HFFc6 (cell line): ENCODE results near the gene MOK. TPM values are rescaled to one million over a fixed set of nuclear protein-coding genes. Genes with fewer than 3 reads are reported as not detected.

Experiments
- DNase-seq: peaks from one replicate; pipeline ENCODE4 v3.0.0-alpha.2; 2018
- H3K27ac Mint-ChIP-seq: 2 replicates; pipeline ENCODE4 v1.8.0; 2020; ENCODE audit warnings: mild to moderate bottlenecking, mixed read lengths
- H3K27me3 Mint-ChIP-seq: 2 replicates; pipeline ENCODE4 v1.8.0; 2021; ENCODE audit warnings: mild to moderate bottlenecking, moderate library complexity, mixed read lengths; ENCODE audit not compliant: insufficient read depth
- H3K36me3 Mint-ChIP-seq: 2 replicates; pipeline ENCODE4 v1.8.0; 2021; ENCODE audit warnings: low read depth, mixed read lengths
- H3K4me1 Mint-ChIP-seq: 2 replicates; pipeline ENCODE4 v1.8.0; 2020; ENCODE audit warnings: low read depth, mixed read lengths
- H3K4me3 Mint-ChIP-seq: 2 replicates; pipeline ENCODE4 v1.8.0; 2020; ENCODE audit warnings: mild to moderate bottlenecking, moderate library complexity, mixed read lengths
- H3K9me3 Mint-ChIP-seq: 2 replicates; pipeline ENCODE4 v1.8.0; 2020; ENCODE audit warnings: mild to moderate bottlenecking, mixed read lengths
- CTCF ChIP-seq: fragments of 200-600 bp; sonication (generic); IDR thresholded peaks from 2 replicates; pipeline ENCODE4 v1.5.0; 2021; ENCODE audit warnings: antibody characterized with exemption, mild to moderate bottlenecking
- total RNA-seq, 6 experiments: library from RNA; stranded (reverse); fragmentation: NEBNext Ultra II Directional; extraction: Animal tissue kit (Norgen Biotek cat#: 25700); gene quantifications; 2 replicates in 1 of 6; 3 replicates in 5 of 6; pipeline ENCODE4 v1.2.3, GENCODE V29; 2021

The MOK gene
- total RNA-seq, 6 experiments from 2014 or later = 11.5 to 18.7 (median 14.8) TPM

- Mint-ChIP-seq H3K27me3 (no peaks in the 10 kb centered on the region), H3K9me3 (no peaks in the 10 kb centered on the region), H3K27ac (peak overlapping the region; percentile 76), H3K4me1 (peaks cover 61% of the 10 kb centered on the region), H3K36me3 (peaks cover 20% of the 10 kb centered on the region), H3K4me3 (no peak overlapping the region)
- TF ChIP-seq CTCF = no peak
- DNase-seq = no peak
Measured at GRCh38 chr14:102282751-102283465, 22.1 kb downstream of the MOK start.

GRCh38 chr14:102280376-102280962, 24.5 kb downstream of the MOK start:
- no peak for TF ChIP-seq CTCF
- H3K9me3 Mint-ChIP-seq = no peaks in the 10 kb centered on the region; the same call in 1 of the 2 replicates
- peak overlapping the region; percentile 73 for H3K4me3 Mint-ChIP-seq
- peaks cover 27% of the 10 kb centered on the region for H3K36me3 Mint-ChIP-seq
- H3K4me1 Mint-ChIP-seq = peaks cover 72% of the 10 kb centered on the region
- H3K27ac Mint-ChIP-seq = peak overlapping the region; percentile 98
- peak; percentile 97 for DNase-seq
- H3K27me3 Mint-ChIP-seq = no peaks in the 10 kb centered on the region

- H3K27ac Mint-ChIP-seq = peak overlapping the region; percentile 98
- no peaks in the 10 kb centered on the region for H3K27me3 Mint-ChIP-seq
- H3K4me1 Mint-ChIP-seq = peaks cover 72% of the 10 kb centered on the region
- peak; percentile 97 for DNase-seq
- peak overlapping the region; percentile 73 for H3K4me3 Mint-ChIP-seq
- peaks cover 30% of the 10 kb centered on the region for H3K36me3 Mint-ChIP-seq
- H3K9me3 Mint-ChIP-seq = peaks cover 3% of the 10 kb centered on the region; the same call in 1 of the 2 replicates
- TF ChIP-seq CTCF = no peak
Measured at GRCh38 chr14:102279688-102280348, 25.1 kb downstream of the MOK start.

- peak overlapping the region; percentile 98 for H3K27ac Mint-ChIP-seq
- TF ChIP-seq CTCF = no peak
- no peaks in the 10 kb centered on the region for H3K27me3 Mint-ChIP-seq
- H3K36me3 Mint-ChIP-seq = peaks cover 30% of the 10 kb centered on the region
- peaks cover 4% of the 10 kb centered on the region; the same call in 1 of the 2 replicates for H3K9me3 Mint-ChIP-seq
- peaks cover 67% of the 10 kb centered on the region for H3K4me1 Mint-ChIP-seq
- DNase-seq = no peak
- peak overlapping the region; percentile 73 for H3K4me3 Mint-ChIP-seq
Measured at GRCh38 chr14:102279282-102279681, 25.7 kb downstream of the MOK start.

GRCh38 chr14:102278631-102278935, 26.4 kb downstream of the MOK start:
- Mint-ChIP-seq H3K27me3 (no peaks in the 10 kb centered on the region), H3K27ac (peak overlapping the region; percentile 98), H3K36me3 (peaks cover 28% of the 10 kb centered on the region), H3K4me3 (peak overlapping the region; percentile 49), H3K9me3 (peaks cover 4% of the 10 kb centered on the region; the same call in 1 of the 2 replicates), H3K4me1 (peaks cover 60% of the 10 kb centered on the region)
- DNase-seq = no peak
- TF ChIP-seq CTCF = no peak
